Placental pericyte (primary cell): ENCODE results near the gene TERF2IP. TPM values are rescaled to one million over a fixed set of nuclear protein-coding genes. Genes with fewer than 3 reads are reported as not detected.

Source experiments
- small RNA-seq: library from RNA; depleted of rRNA; stranded (forward); fragments of <200 nt; gene quantifications from one replicate; pipeline ENCODE3, GENCODE V24; 2012; ENCODE audit warnings: low replicate concordance
- total RNA-seq: library from RNA; depleted of rRNA; stranded (reverse); fragments of >200 nt; gene quantifications from 2 replicates; pipeline ENCODE4 v1.2.3, GENCODE V29; 2012

The TERF2IP gene
- 31.5 and 34.8 TPM in 2 replicates for total RNA-seq

GRCh38 chr16:75647492-75648264 lies at the start of gene TERF2IP, which contains the start of gene KARS1:
TSS of gene TERF2IP (plus strand) at chr16:75647773. CDS start at chr16:75647883, 110 bp downstream.
TSS of gene KARS1 (minus strand) at chr16:75647665. CDS start at chr16:75647639, 26 bp downstream.

GRCh38 chr16:75622761-75623605 lies 24.6 kb upstream of the TERF2IP start, which contains the start of gene ADAT1:
TSS of gene ADAT1 (minus strand) at chr16:75623281. CDS start at chr16:75620799, 2,482 bp downstream.

GRCh38 chr16:75676909-75677308 lies 29.3 kb downstream of the TERF2IP start, which contains the start of gene CPHXL2:
TSS of gene CPHXL2 (minus strand) at chr16:75677009. CDS start at chr16:75676999, 10 bp downstream.

GRCh38 chr16:75701361-75701760 lies 53.8 kb downstream of the TERF2IP start, which contains the start of gene DUXB:
TSS of gene DUXB (minus strand) at chr16:75701461. CDS start at chr16:75701418, 43 bp downstream.

Small RNA genes lying within 50 kb of the gene (small RNA-seq; reads per million reads assigned to genes)
- not detected for gene RN7SL520P

Other genes starting within 250 kb of the TERF2IP start
- gene CFDP1, start 214.3 kb upstream of the TERF2IP start, total RNA-seq, result 16.6 and 37.9 TPM in 2 replicates
- 17.8 and 22.8 TPM in 2 replicates for gene TMEM170A, start 183.1 kb upstream of the TERF2IP start, total RNA-seq
- under 0.01 and 0.14 TPM in 2 replicates for gene CHST6, start 152.3 kb upstream of the TERF2IP start, total RNA-seq
- gene CHST5, start 111.7 kb upstream of the TERF2IP start, total RNA-seq, result under 0.01 TPM in 2 replicates
- 14.7 and 27.8 TPM in 2 replicates for gene TMEM231, start 91.5 kb upstream of the TERF2IP start, total RNA-seq
- gene GABARAPL2, start 81.4 kb upstream of the TERF2IP start, total RNA-seq, result 30.8 and 44.6 TPM in 2 replicates
- gene ADAT1, start 24.5 kb upstream of the TERF2IP start, total RNA-seq, result 56.9 and 80.6 TPM in 2 replicates
- 160 and 162 TPM in 2 replicates for gene KARS1, start 108 bp upstream of the TERF2IP start, total RNA-seq
- not detected in 2 replicates for gene CPHXL2, start 29.2 kb downstream of the TERF2IP start, total RNA-seq
- not detected in 2 replicates for gene DUXB, start 53.7 kb downstream of the TERF2IP start, total RNA-seq
- not detected in 2 replicates for gene CPHXL, start 78.7 kb downstream of the TERF2IP start, total RNA-seq